ENCODE results near the gene GTPBP6.
"Not testable (repeated sequence)": the region's sequence is repeated elsewhere in the genome, so short reads cannot be mapped to it uniquely, and the experiment has no call there.

GTPBP6 gene

GRCh38 chrX:261167-261918, 57.3 kb downstream of the GTPBP6 start:
- WGBS, 2 experiments = 86 to 88% methylated on average over 32 of the region's 32 CpGs
- Histone ChIP-seq H3K27me3 (ENCODE audit: control insufficient read depth, insufficient read depth, low read length, poor library complexity, severe bottlenecking) (no peaks in the 10 kb centered on the region), H3K4me3 (ENCODE audit: insufficient read depth, low read depth, low read length) (no peak overlapping the region), H3K4me1 (ENCODE audit: control insufficient read depth, insufficient read depth, low read length) (peaks cover 5% of the 10 kb centered on the region), H3K27ac (ENCODE audit: insufficient read depth, low read depth, low read length, poor library complexity, severe bottlenecking) (no peak overlapping the region), H3K9me3 (ENCODE audit: control insufficient read depth, low read length) (no peaks in the 10 kb centered on the region), H3K36me3 (ENCODE audit: control insufficient read depth, insufficient read depth, low read length) (no peaks in the 10 kb centered on the region)

- Histone ChIP-seq H3K4me3 (ENCODE audit: insufficient read depth, low read depth, low read length) (no peak overlapping the region), H3K4me1 (ENCODE audit: control insufficient read depth, insufficient read depth, low read length) (peaks cover 5% of the 10 kb centered on the region), H3K9me3 (ENCODE audit: control insufficient read depth, low read length) (no peaks in the 10 kb centered on the region), H3K27ac (ENCODE audit: insufficient read depth, low read depth, low read length, poor library complexity, severe bottlenecking) (no peak overlapping the region), H3K36me3 (ENCODE audit: control insufficient read depth, insufficient read depth, low read length) (no peaks in the 10 kb centered on the region), H3K27me3 (ENCODE audit: control insufficient read depth, insufficient read depth, low read length, poor library complexity, severe bottlenecking) (no peaks in the 10 kb centered on the region)
- 60 to 61% methylated on average over 21 of the region's 21 CpGs for WGBS, 2 experiments
Measured at GRCh38 chrX:259692-260355, 58.8 kb downstream of the GTPBP6 start.

GRCh38 chrX:258291-259040, 60.1 kb downstream of the GTPBP6 start:
- H3K27ac ChIP-seq (ENCODE audit: insufficient read depth, low read depth, low read length, poor library complexity, severe bottlenecking) = no peak overlapping the region
- H3K4me1 ChIP-seq (ENCODE audit: control insufficient read depth, insufficient read depth, low read length) = peaks cover 5% of the 10 kb centered on the region
- WGBS, 2 experiments = 82 to 84% methylated on average over 8 of the region's 8 CpGs
- H3K9me3 ChIP-seq (ENCODE audit: control insufficient read depth, low read length) = no peaks in the 10 kb centered on the region
- H3K4me3 ChIP-seq (ENCODE audit: insufficient read depth, low read depth, low read length) = no peak overlapping the region
- no peaks in the 10 kb centered on the region for H3K27me3 ChIP-seq (ENCODE audit: control insufficient read depth, insufficient read depth, low read length, poor library complexity, severe bottlenecking)
- no peaks in the 10 kb centered on the region for H3K36me3 ChIP-seq (ENCODE audit: control insufficient read depth, insufficient read depth, low read length)

GRCh38 chrX:257681-258289, 60.8 kb downstream of the GTPBP6 start:
- H3K27me3 ChIP-seq (ENCODE audit: control insufficient read depth, insufficient read depth, low read length, poor library complexity, severe bottlenecking) = no peaks in the 10 kb centered on the region
- H3K4me1 ChIP-seq (ENCODE audit: control insufficient read depth, insufficient read depth, low read length) = peaks cover 5% of the 10 kb centered on the region
- H3K4me3 ChIP-seq (ENCODE audit: insufficient read depth, low read depth, low read length) = no peak overlapping the region
- H3K36me3 ChIP-seq (ENCODE audit: control insufficient read depth, insufficient read depth, low read length) = no peaks in the 10 kb centered on the region
- no peak overlapping the region for H3K27ac ChIP-seq (ENCODE audit: insufficient read depth, low read depth, low read length, poor library complexity, severe bottlenecking)
- WGBS, 2 experiments = 85 to 87% methylated on average over 21 of the region's 21 CpGs
- H3K9me3 ChIP-seq (ENCODE audit: control insufficient read depth, low read length) = no peaks in the 10 kb centered on the region

- not testable (repeated sequence) for H3K27ac ChIP-seq (ENCODE audit: insufficient read depth, low read depth, low read length, poor library complexity, severe bottlenecking); H3K36me3 ChIP-seq (ENCODE audit: control insufficient read depth, insufficient read depth, low read length); H3K4me1 ChIP-seq (ENCODE audit: control insufficient read depth, insufficient read depth, low read length); H3K27me3 ChIP-seq (ENCODE audit: control insufficient read depth, insufficient read depth, low read length, poor library complexity, severe bottlenecking); H3K4me3 ChIP-seq (ENCODE audit: insufficient read depth, low read depth, low read length); H3K9me3 ChIP-seq (ENCODE audit: control insufficient read depth, low read length)
- WGBS, 2 experiments = 91 to 93% methylated on average over 14 of the region's 14 CpGs
Measured at GRCh38 chrX:257054-257453, 61.5 kb downstream of the GTPBP6 start.

GRCh38 chrX:255923-256331, 62.7 kb downstream of the GTPBP6 start:
- Histone ChIP-seq H3K27ac (ENCODE audit: insufficient read depth, low read depth, low read length, poor library complexity, severe bottlenecking) (no peak overlapping the region), H3K27me3 (ENCODE audit: control insufficient read depth, insufficient read depth, low read length, poor library complexity, severe bottlenecking) (no peaks in the 10 kb centered on the region), H3K36me3 (ENCODE audit: control insufficient read depth, insufficient read depth, low read length) (no peaks in the 10 kb centered on the region), H3K4me3 (ENCODE audit: insufficient read depth, low read depth, low read length) (no peak overlapping the region), H3K9me3 (ENCODE audit: control insufficient read depth, low read length) (no peaks in the 10 kb centered on the region), H3K4me1 (ENCODE audit: control insufficient read depth, insufficient read depth, low read length) (no peaks in the 10 kb centered on the region)
- 89 to 90% methylated on average over 28 of the region's 28 CpGs for WGBS, 2 experiments
